Heart right ventricle (tissue), 16 donors: Measurements from ENCODE around the gene LYPD5. TPM values are rescaled to one million over a fixed set of nuclear protein-coding genes. Genes with fewer than 3 reads are reported as not detected.

Experiments used
- ATAC-seq, 8 donors: fragments of 200-7000 bp; cut with Tn5 transposase; one replicate each; pipeline ENCODE4 v1.9.1; 2020; ENCODE audit warnings: mild to moderate bottlenecking in 8 of 8, moderate library complexity in 8 of 8, moderate number of reproducible peaks in 1 of 8
- DNase-seq, 2 donors: peaks; one replicate each; pipeline ENCODE4 v3.0.0-alpha.2; 2020
- H3K27ac ChIP-seq, 10 donors: fragments of 200-600 bp; sonication (generic) in 2 of 10; one replicate each; pipeline versions ENCODE4 v1.5.0 to v1.8.0; 2020 to 2022; ENCODE audit warnings: mild to moderate bottlenecking in 3 of 10
- H3K27me3 ChIP-seq, 7 donors: fragments of 200-600 bp; one replicate each; pipeline ENCODE4 v1.8.0; 2021 to 2022; ENCODE audit warnings: mild to moderate bottlenecking in 2 of 7
- H3K36me3 ChIP-seq, 9 donors: fragments of 200-600 bp; sonication (generic) in 1 of 9; one replicate each; pipeline versions ENCODE4 v1.5.0 to v1.8.0; 2020 to 2022; ENCODE audit warnings: mild to moderate bottlenecking in 2 of 9
- H3K4me1 ChIP-seq, 9 donors: fragments of 200-600 bp; sonication (generic) in 1 of 9; one replicate each; pipeline versions ENCODE4 v1.5.0 to v1.8.0; 2020 to 2022; ENCODE audit warnings: mild to moderate bottlenecking in 4 of 9
- H3K4me3 ChIP-seq, 10 donors: fragments of 200-600 bp; sonication (generic) in 2 of 10; one replicate each; pipeline versions ENCODE4 v1.5.0 to v1.8.0; 2020 to 2022; ENCODE audit warnings: mild to moderate bottlenecking in 7 of 10, moderate library complexity in 2 of 10
- H3K9me3 ChIP-seq, 11 donors: fragments of 200-600 bp in 10 of 11; sonication (generic) in 2 of 11; one replicate each; pipeline versions ENCODE4 v1.5.0 to v1.8.0; 2013 to 2022; ENCODE audit warnings: mild to moderate bottlenecking in 2 of 11, control low read depth in 1 of 11, moderate library complexity in 1 of 11
- CTCF ChIP-seq, 9 donors: fragments of 200-600 bp; sonication (generic) in 2 of 9; IDR thresholded peaks; one replicate each; pipeline versions ENCODE4 v1.5.0 to v1.8.0; 2021 to 2022; ENCODE audit warnings: antibody characterized with exemption in 9 of 9, mild to moderate bottlenecking in 5 of 9, moderate library complexity in 1 of 9
- WGBS, 2 donors: extraction: QIAGEN DNeasy Blood & Tissue Kit; methylation state at CpG; one replicate each; pipeline ENCODE4 v1.1.7; 2013; ENCODE audit warnings: inconsistent platforms in 1 of 2; 5-methylcytosine and 5-hydroxymethylcytosine counted together
- intact Hi-C, 10 donors: fragments of 100-400 bp; cut with DNase I; formaldehyde crosslinking; loops; one replicate each; pipeline versions ENCODE4 v1.11.1 to v1.14.2; 2022
- polyA plus RNA-seq, 2 donors: library from polyadenylated mRNA; stranded (reverse); fragments of 200-250 nt; gene quantifications; one replicate each; pipeline ENCODE4 v1.2.3, GENCODE V29; 2013
- total RNA-seq, 10 donors: library from RNA; stranded (reverse); fragmentation: NEBNext Ultra II Directional in 3 of 10; extraction: Animal tissue kit (Norgen Biotek cat#: 25700) in 3 of 10; gene quantifications; one replicate each; pipeline versions ENCODE4 v1.2.1 to v1.2.4, GENCODE V29; 2021 to 2023
- donor health status: Arrhythmogenic right ventricular cardiomyopathy.
- donor health status: ischemic (EF 13 %, LVEDD 7.1; RV severe dilation, severe dysfunction).
- donor health status: healthy with polysubstance abuse.
- donor health status: DM: no; HTN: yes; CAD: no.
- donor health status: DM: no; HTN: no; CAD: no.
- donor health status: ischemic (EF 25% LVEDD 6.9; RV normal size, moderate dysfunction).
- donor health status: ischemic (EF 25% LVEDD 5.7; RV mildly dilated, moderate dysfunction).
- donor health status: healthy.
- donor health status: DM: yes; HTN: yes; CAD: no.
- donor health status: Ischemic cardiomyopathy.
- donor health status: ischemic (EF 35%, LVEDD 5.7; RV mildly dilated, moderate dysfunction).
- donor health status: nonischemic (EF 11% LVEDD 7.7; RV severe dilation, severe dysfunction).
- donor health status: DM: yes; HTN: yes; CAD: no.
- donor health status: PGD.
- donor health status: ischemic (EF 29% LVEDD 5.4; RV normal size, mild dysfunction).
- donor health status: nonischemic (EF 23%, LVEDD 6.1; RV moderate dilation, normal function).

LYPD5 gene
- total and polyA plus RNA-seq, 12 donors = 0.24 to 5.3 (median 0.90) TPM

GRCh38 chr19:43762814-43763213 is 39.4 kb downstream of the LYPD5 start:
- Histone ChIP-seq H3K9me3 (no peaks in the 10 kb centered on the region), H3K27ac (peak overlapping the region in 2 of 10 donors; percentile 44 to 83), H3K4me3 (no peak overlapping the region), H3K4me1 (peaks cover 0 to 65% (median 0%) of the 10 kb centered on the region in 9 donors), H3K27me3 (no peaks in the 10 kb centered on the region), H3K36me3 (no peaks in the 10 kb centered on the region)
- TF ChIP-seq CTCF (IDR thresholded peaks at IDR 0.05) = no peak
- DNase-seq = no peak
- 86 to 92% methylated on average over 3 of the region's 3 CpGs for WGBS, 2 donors
- intact Hi-C loops = no loop called here
- ATAC-seq = no peak

GRCh38 chr19:43760941-43761340 is 41.3 kb downstream of the LYPD5 start:
- Histone ChIP-seq H3K36me3 (no peaks in the 10 kb centered on the region), H3K4me3 (no peak overlapping the region), H3K27ac (no peak overlapping the region), H3K27me3 (no peaks in the 10 kb centered on the region), H3K4me1 (peaks cover 0 to 64% (median 2%) of the 10 kb centered on the region in 9 donors), H3K9me3 (no peaks in the 10 kb centered on the region)
- DNase-seq (no peak), ATAC-seq (no peak)
- WGBS, 2 donors = 87 to 91% methylated on average over 4 of the region's 4 CpGs
- intact Hi-C loops = no loop called here
- TF ChIP-seq CTCF (IDR thresholded peaks at IDR 0.05) = no peak

- WGBS, 2 donors = 68 to 76% methylated on average over 5 of the region's 5 CpGs
- H3K4me3 ChIP-seq = no peak overlapping the region
- H3K9me3 ChIP-seq = no peaks in the 10 kb centered on the region
- TF ChIP-seq CTCF (IDR thresholded peaks at IDR 0.05) = no peak
- ATAC-seq (no peak), DNase-seq (no peak)
- no peaks in the 10 kb centered on the region for H3K27me3 ChIP-seq
- intact Hi-C loops = no loop called here
- H3K36me3 ChIP-seq = no peaks in the 10 kb centered on the region
- H3K4me1 ChIP-seq = peaks cover 0 to 58% (median 8%) of the 10 kb centered on the region in 9 donors
- no peak overlapping the region for H3K27ac ChIP-seq
These were observed 42.7 kb downstream of the LYPD5 start for GRCh38 chr19:43759515-43759914.

GRCh38 chr19:43755256-43755801 is 46.9 kb downstream of the LYPD5 start:
- 0 to 1% methylated on average over 28 of the region's 28 CpGs for WGBS, 2 donors
- TF ChIP-seq CTCF (IDR thresholded peaks at IDR 0.05) = no peak
- H3K4me3 ChIP-seq = peak overlapping the region; percentile 46 to 89 (median 75)
- intact Hi-C loops = loop anchor here in 1 of 10 donors (1.0 kb wide), 1 partner anchor 87 kb away; no protein-coding TSS in a partner anchor
- H3K27me3 ChIP-seq = no peaks in the 10 kb centered on the region
- peaks cover 0 to 66% (median 22%) of the 10 kb centered on the region in 9 donors for H3K4me1 ChIP-seq
- DNase-seq = peak; percentile 86 to 88
- peak; percentile 61 to 89 (median 72) for ATAC-seq
- H3K27ac ChIP-seq = peak overlapping the region; percentile 30 to 100 (median 98)
- H3K36me3 ChIP-seq = peaks cover 0 to 18% (median 2%) of the 10 kb centered on the region in 9 donors
- H3K9me3 ChIP-seq = no peaks in the 10 kb centered on the region
